SK-N-MC (cell line): ENCODE data around the gene STAT5A.

Experiments used
- EZH2 ChIP-seq: fragments of 200-600 bp; sonication (generic); IDR thresholded peaks from one replicate; pipeline ENCODE4 v1.6.1; 2017; ENCODE audit warnings: antibody characterized with exemption
- POLR2AphosphoS5 ChIP-seq: IDR thresholded peaks from 2 replicates; pipeline ENCODE4 v1.6.1; 2012; ENCODE audit warnings: mild to moderate bottlenecking, low read depth, low read length, borderline replicate concordance

DNA sequence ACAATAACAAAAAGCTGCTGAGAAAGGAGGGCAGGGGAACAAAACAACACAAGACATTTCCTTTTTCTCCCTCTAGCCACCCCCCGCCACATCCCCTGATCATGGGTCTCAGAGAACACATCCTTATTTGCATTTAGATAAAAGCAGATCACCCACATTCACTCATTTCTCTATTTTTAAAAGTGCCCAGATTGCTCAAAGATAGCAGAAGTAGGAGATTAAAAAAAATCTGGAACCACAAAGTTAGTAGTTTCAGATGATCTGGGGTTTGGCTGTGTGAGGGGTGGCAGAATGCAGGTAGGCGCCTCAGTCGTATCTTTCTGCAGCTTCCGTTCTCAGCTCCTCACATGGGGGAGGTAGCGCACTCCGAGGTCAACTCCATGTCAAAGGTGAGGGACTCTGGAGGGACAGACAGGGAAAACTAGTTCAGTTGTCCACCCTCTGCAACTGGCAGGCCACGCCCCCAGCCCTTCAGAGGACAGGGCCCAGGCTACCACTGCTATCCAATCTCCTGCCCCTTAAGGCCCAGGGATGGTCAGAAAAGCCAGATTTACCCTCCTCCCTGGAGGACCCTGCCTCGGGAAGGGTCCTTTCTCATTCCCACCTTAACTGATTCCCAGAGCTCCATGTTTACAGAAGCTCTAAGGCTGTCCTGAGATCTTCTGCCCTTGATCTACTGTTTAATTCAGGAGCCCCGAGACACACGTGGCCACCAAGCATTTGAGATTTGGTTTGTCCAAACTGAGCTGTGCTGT is 27.3 kb downstream of the STAT5A start:
- TF ChIP-seq EZH2 (no peak), POLR2AphosphoS5 (no peak)
